ENCODE data around the gene IWS1. TPM values are rescaled to one million over a fixed set of nuclear protein-coding genes. Genes with fewer than 3 reads are reported as not detected.

Gene IWS1
- total and polyA plus RNA-seq, 9 of the 15 experiments (the other 6 are each of a cell fraction or from before 2014, with no cell fraction given), result 20.8 to 67.2 (median 46.6) TPM

GRCh38 chr2:127517465-127517864 lies 8.8 kb downstream of the IWS1 start:
- Histone ChIP-seq H3K27ac (ENCODE audit: extremely low read depth, low read depth, low read length) (no peak overlapping the region), H3K4me3 (no peak overlapping the region), H3K27me3 (ENCODE audit: control insufficient read depth in 2 of 2, insufficient read depth in 2 of 2, low read length in 2 of 2) (no peaks in the 10 kb centered on the region), H3K9me3 (replicated peaks; ENCODE audit: control insufficient read depth, insufficient read depth, low read depth, low read length) (no peaks in the 10 kb centered on the region), H3K4me1 (replicated peaks in 1 of 2; ENCODE audit: control insufficient read depth in 2 of 2, insufficient read depth in 2 of 2, low read length in 2 of 2) (peaks cover 0 to 6% of the 10 kb centered on the region in 2 experiments; a peak in 2 of 5 replicates), H3K4me2 (ENCODE audit: insufficient read depth, low read length) (no peak overlapping the region), H3K36me3 (ENCODE audit: control insufficient read depth, insufficient read depth, low read length) (peaks cover 83% of the 10 kb centered on the region; the same call in 2 of the 3 replicates), H3K9me1 (ENCODE audit: control insufficient read depth, insufficient read depth, low read length) (no peaks in the 10 kb centered on the region), H3K79me2 (ENCODE audit: control insufficient read depth, insufficient read depth, low read length) (peaks cover 94% of the 10 kb centered on the region), H4K20me1 (replicated peaks; ENCODE audit: control insufficient read depth, insufficient read depth, low read length) (peaks cover 4% of the 10 kb centered on the region; the same call in 1 of the 2 replicates), H2AFZ (ENCODE audit: low read depth, low read length) (no peak overlapping the region), H3K9ac (ENCODE audit: insufficient read depth in 1 of 2, low read depth in 2 of 2, low read length in 2 of 2) (no peak overlapping the region)
- FAIRE-seq (no peak), DNase-seq (ENCODE audit: extremely low read depth in 1 of 4, low spot score in 3 of 4) (no peak), ATAC-seq (no peak)
- BruUV-seq (replicated peaks), result no TSS peak
- in situ Hi-C loops (cut with MboI), result no loop called here
- TF ChIP-seq AFF4 (CRISPR knock-in tag; IDR thresholded peaks at IDR 0.05) (no peak), ZNF175 (CRISPR knock-in tag; IDR thresholded peaks at IDR 0.05; ENCODE audit: low read depth) (no peak), ZNF316 (IDR thresholded peaks at IDR 0.05) (no peak), NCOA4 (IDR thresholded peaks at IDR 0.05; ENCODE audit: partially characterized antibody) (no peak), ZNF79 (CRISPR knock-in tag; IDR thresholded peaks at IDR 0.05; ENCODE audit: low read depth) (no peak), ZBTB26 (CRISPR knock-in tag; IDR thresholded peaks at IDR 0.05) (no peak)
- intact Hi-C loops (cut with micrococcal nuclease), result no loop called here
- ChIA-PET CTCF (ENCODE audit: low intra/inter-chr PET ratio) (no interaction called here), POLR2A (interaction anchor here (1.0 kb wide), 1 partner anchor 9 kb away, joined by 3 read pairs; the partner anchor contains the start of gene IWS1)
- 94% methylated on average over 2 of the region's 2 CpGs for WGBS (ENCODE audit: insufficient coverage, low coverage, missing lambda C conversion rate)
